ENCODE results near the gene SMARCC1.

- TF ChIP-seq CTCF (IDR thresholded peaks at IDR 0.05; ENCODE audit: low read depth, low read length) (no peak), EZH2phosphoT487 (IDR thresholded peaks at IDR 0.05; ENCODE audit: low read depth) (no peak)
Measured at GRCh38 chr3:47636921-47637320, 144.8 kb downstream of the SMARCC1 start.

Data from OCI-LY3 (cell line).